H1 (cell line): ENCODE measurements around the gene ASS1. TPM values are rescaled to one million over a fixed set of nuclear protein-coding genes. Genes with fewer than 3 reads are reported as not detected.

Experiments used
- CTCF ChIA-PET: fragments of 300-600 bp; sonication (Branson Sonifier 250); formaldehyde crosslinking; loops from one replicate; lab custom pipeline; 2021; ENCODE audit not compliant: partially characterized antibody; lab: Charles Lee
- POLR2A ChIA-PET: fragments of 300-600 bp; sonication (Branson Sonifier 250); formaldehyde crosslinking; loops from one replicate; lab custom pipeline; 2021; ENCODE audit warnings: inconsistent platforms; ENCODE audit not compliant: partially characterized antibody; lab: Charles Lee
- DNase-seq, 2 experiments: peaks; one replicate each; pipeline versions ENCODE4 v3.0.0 to v3.0.0-alpha.2; 2010 to 2022; ENCODE audit warnings: low spot score in 2 of 2, low read depth in 1 of 2, mixed read lengths in 1 of 2
- FAIRE-seq: peaks from 2 replicates; lab custom pipeline; 2011; peaks lifted over from hg19 to GRCh38; lab: Jason Lieb, UNC
- H2AFZ ChIP-seq: 2 replicates; pipeline ENCODE4 v1.8.1; 2012; ENCODE audit warnings: low read length, inconsistent platforms
- H2AK5ac ChIP-seq: 2 replicates; pipeline ENCODE4 v1.6.1; 2013; ENCODE audit warnings: low read depth, low read length
- H2BK120ac ChIP-seq: replicated peaks from 2 replicates; pipeline ENCODE3; 2013; ENCODE audit warnings: low read depth, low read length, inconsistent platforms
- H2BK12ac ChIP-seq: 2 replicates; pipeline ENCODE4 v1.6.1; 2013; ENCODE audit warnings: low read depth, low read length
- H2BK15ac ChIP-seq: 2 replicates; pipeline ENCODE4 v1.6.1; 2013; ENCODE audit warnings: low read length
- H2BK20ac ChIP-seq: 2 replicates; pipeline ENCODE4 v1.6.1; 2013; ENCODE audit warnings: low read length
- H2BK5ac ChIP-seq: 2 replicates; pipeline ENCODE4 v1.6.1; 2013; ENCODE audit warnings: low read depth, low read length
- H3K14ac ChIP-seq: 2 replicates; pipeline ENCODE4 v1.6.1; 2013; ENCODE audit warnings: inconsistent platforms; ENCODE audit not compliant: insufficient read length
- H3K18ac ChIP-seq: 2 replicates; pipeline ENCODE4 v1.6.1; 2013; ENCODE audit warnings: low read length; ENCODE audit errors: extremely low read depth
- H3K23ac ChIP-seq: 2 replicates; pipeline ENCODE4 v1.6.1; 2013; ENCODE audit warnings: inconsistent platforms; ENCODE audit not compliant: insufficient read length
- H3K23me2 ChIP-seq: 2 replicates; pipeline ENCODE4 v1.6.1; 2013; ENCODE audit warnings: low read depth, low read length
- H3K27ac ChIP-seq: 2 replicates; pipeline ENCODE4 v1.6.1; 2011; ENCODE audit warnings: low read depth, low read length, inconsistent platforms
- H3K27me3 ChIP-seq, 4 experiments: replicated peaks in 1 of 4; 1 replicate in 1 of 4; 2 replicates in 3 of 4; pipeline versions ENCODE4 v1.6.1 to v1.8.1; 2011 to 2013; ENCODE audit warnings: low read length in 3 of 4, mild to moderate bottlenecking in 3 of 4, inconsistent platforms in 2 of 4, mixed read lengths in 2 of 4, moderate library complexity in 1 of 4; ENCODE audit not compliant: control insufficient read depth in 3 of 4, insufficient read depth in 3 of 4; ENCODE audit errors: extremely low read depth in 1 of 4
- H3K36me3 ChIP-seq, 4 experiments: 2 replicates each; pipeline versions ENCODE4 v1.6.1 to v1.8.1; 2011 to 2013; ENCODE audit warnings: mild to moderate bottlenecking in 4 of 4, low read length in 3 of 4, moderate library complexity in 2 of 4, control low read depth in 1 of 4, inconsistent platforms in 1 of 4; ENCODE audit not compliant: insufficient read depth in 4 of 4, control insufficient read depth in 2 of 4
- H3K4ac ChIP-seq: replicated peaks from 2 replicates; pipeline ENCODE3; 2013; ENCODE audit warnings: low read length, low read depth, mixed read lengths, inconsistent platforms; ENCODE audit not compliant: insufficient read length
- H3K4me1 ChIP-seq, 4 experiments: replicated peaks in 1 of 4; 1 replicate in 1 of 4; 2 replicates in 3 of 4; pipeline versions ENCODE4 v1.6.1 to v1.8.1; 2011 to 2013; ENCODE audit warnings: low read length in 3 of 4, inconsistent platforms in 2 of 4, mixed read lengths in 1 of 4; ENCODE audit not compliant: insufficient read depth in 4 of 4, control insufficient read depth in 3 of 4
- H3K4me2 ChIP-seq, 2 experiments: 2 replicates each; pipeline versions ENCODE4 v1.6.1 to v1.8.1; 2011 to 2013; ENCODE audit warnings: low read depth in 2 of 2, low read length in 2 of 2, control low read depth in 1 of 2, inconsistent platforms in 1 of 2, mild to moderate bottlenecking in 1 of 2; ENCODE audit not compliant: insufficient read depth in 1 of 2
- H3K4me3 ChIP-seq, 4 experiments: fragments of 200-600, 300-600 bp in 1 of 4; sonication (generic), shearing (Covaris generic), sonication (Bioruptor Twin) in 1 of 4; 2 replicates each; pipeline versions ENCODE4 v1.5.1 to v1.8.1; 2011 to 2016; ENCODE audit warnings: low read length in 4 of 4, low read depth in 3 of 4, control low read depth in 2 of 4, inconsistent platforms in 2 of 4, mild to moderate bottlenecking in 2 of 4, mixed read lengths in 1 of 4, moderate library complexity in 1 of 4; ENCODE audit not compliant: insufficient read depth in 2 of 4; ENCODE audit errors: extremely low read depth in 1 of 4
- H3K56ac ChIP-seq: replicated peaks from 2 replicates; pipeline ENCODE3; 2013; ENCODE audit warnings: low read depth, mild to moderate bottlenecking, mixed read lengths, low read length, inconsistent platforms; ENCODE audit not compliant: insufficient read length
- H3K79me1 ChIP-seq: 2 replicates; pipeline ENCODE4 v1.6.1; 2013; ENCODE audit warnings: low read depth, low read length, control low read depth
- H3K79me2 ChIP-seq, 2 experiments: 2 replicates each; pipeline versions ENCODE4 v1.6.1 to v1.8.1; 2012 to 2013; ENCODE audit warnings: low read length in 2 of 2, mild to moderate bottlenecking in 2 of 2, inconsistent platforms in 1 of 2; ENCODE audit not compliant: insufficient read depth in 2 of 2, control insufficient read depth in 1 of 2
- H3K9ac ChIP-seq, 4 experiments: replicated peaks in 1 of 4; 1 replicate in 1 of 4; 2 replicates in 3 of 4; pipeline versions ENCODE4 v1.6.1 to v1.8.1; 2011 to 2013; ENCODE audit warnings: low read depth in 3 of 4, low read length in 3 of 4, control low read depth in 2 of 4, mild to moderate bottlenecking in 2 of 4, moderate library complexity in 2 of 4, inconsistent platforms in 1 of 4; ENCODE audit errors: extremely low read depth in 1 of 4
- H3K9me3 ChIP-seq, 2 experiments: 2 replicates each; pipeline versions ENCODE4 v1.6.1 to v1.8.1; 2012 to 2013; ENCODE audit warnings: mild to moderate bottlenecking in 2 of 2, moderate library complexity in 2 of 2, control low read depth in 1 of 2, inconsistent platforms in 1 of 2, low read depth in 1 of 2, low read length in 1 of 2, mixed read lengths in 1 of 2; ENCODE audit not compliant: insufficient read depth in 2 of 2
- H4K20me1 ChIP-seq, 2 experiments: replicated peaks in 1 of 2; 2 replicates each; pipeline versions ENCODE3 to v1.8.1; 2011 to 2013; ENCODE audit warnings: inconsistent platforms in 2 of 2, low read length in 2 of 2, mild to moderate bottlenecking in 1 of 2; ENCODE audit not compliant: insufficient read depth in 2 of 2, control insufficient read depth in 1 of 2
- H4K5ac ChIP-seq: 2 replicates; pipeline ENCODE4 v1.6.1; 2013; ENCODE audit warnings: low read length, low read depth, mixed read lengths, inconsistent platforms; ENCODE audit not compliant: insufficient read length
- H4K8ac ChIP-seq: 2 replicates; pipeline ENCODE4 v1.8.0; 2013; ENCODE audit warnings: mild to moderate bottlenecking, moderate library complexity, low read length, inconsistent platforms; ENCODE audit not compliant: insufficient read depth; ENCODE audit errors: extremely low read depth
- H4K91ac ChIP-seq: replicated peaks from 2 replicates; pipeline ENCODE3; 2013; ENCODE audit warnings: low read length, mixed read lengths, inconsistent platforms; ENCODE audit not compliant: insufficient read length
- ASH2L ChIP-seq: fragments of 200-600, 300-600 bp; sonication (generic); IDR thresholded peaks from one replicate; pipeline ENCODE4 v1.7.1; 2017; ENCODE audit warnings: low read length
- EGR1 ChIP-seq: IDR thresholded peaks from 2 replicates; pipeline ENCODE4 v1.6.1; 2011; ENCODE audit warnings: low read depth, low read length, borderline replicate concordance
- HDAC6 ChIP-seq: IDR thresholded peaks from one replicate; pipeline ENCODE4 v1.7.1; 2012; ENCODE audit warnings: low read depth, mild to moderate bottlenecking, inconsistent platforms, low read length, moderate library complexity
- TAF1 ChIP-seq: IDR thresholded peaks from 2 replicates; pipeline ENCODE4 v1.6.1; 2011; ENCODE audit warnings: mild to moderate bottlenecking, low read depth, low read length
- TBP ChIP-seq: IDR thresholded peaks from 2 replicates; pipeline ENCODE4 v1.6.1; 2011; ENCODE audit warnings: low read depth, low read length, improper control_type of control experiment
- TCF12 ChIP-seq: IDR thresholded peaks from 2 replicates; pipeline ENCODE4 v1.6.1; 2011; ENCODE audit warnings: low read depth, mild to moderate bottlenecking, low read length
- WGBS, 2 experiments: shearing (Covaris generic) in 1 of 2; methylation state at CpG; one replicate each; pipeline versions ENCODE4 v1.1.6 to v1.1.7; 2013 to 2015; ENCODE audit warnings: low lambda C conversion rate in 2 of 2, mixed read lengths in 2 of 2, inconsistent platforms in 1 of 2, low coverage in 1 of 2, missing lambda C conversion rate in 1 of 2; ENCODE audit not compliant: insufficient replicate concordance in 2 of 2, insufficient coverage in 1 of 2, insufficient read length in 1 of 2; ENCODE audit errors: extremely low coverage in 1 of 2, missing lambda C conversion rate in 1 of 2; 5-methylcytosine and 5-hydroxymethylcytosine counted together
- polyA plus RNA-seq, 7 experiments: library from polyadenylated mRNA; depleted of rRNA in 3 of 7; stranded (reverse) in 5 of 7; unstranded in 2 of 7; fragments of >200 nt in 5 of 7; fragments of 200-250 nt in 2 of 7; gene quantifications; 1 replicate in 5 of 7; 2 replicates in 1 of 7; 4 replicates in 1 of 7; pipeline versions ENCODE4 v1.2.1 to v1.2.3, GENCODE V29; 2011 to 2013; ENCODE audit warnings: missing spikeins in 2 of 7, mixed read lengths in 2 of 7
- total RNA-seq: library from RNA; stranded (reverse); fragmentation: NEBNext Ultra II Directional; extraction: Animal tissue kit (Norgen Biotek cat#: 25700); gene quantifications from 2 replicates; pipeline ENCODE4 v1.2.1, GENCODE V29; 2021

ASS1 gene
- total and polyA plus RNA-seq, 2 of the 8 experiments (the other 6 are each of a cell fraction or from before 2014, with no cell fraction given): 108 to 296 TPM

GRCh38 chr9:130486103-130486502 lies 41.3 kb downstream of the ASS1 start:
- Histone ChIP-seq H3K4me3 (no peak overlapping the region), H3K23me2 (no peaks in the 10 kb centered on the region), H3K4ac (no peak overlapping the region), H3K27me3 (no peaks in the 10 kb centered on the region), H4K5ac (no peak overlapping the region), H2BK20ac (no peak overlapping the region), H3K27ac (no peak overlapping the region), H3K23ac (no peak overlapping the region), H4K8ac (no peak overlapping the region), H3K79me1 (no peaks in the 10 kb centered on the region; the same call in 1 of the 2 replicates), H3K18ac (no peak overlapping the region), H2BK5ac (no peak overlapping the region), H4K20me1 (peaks cover 2 to 3% of the 10 kb centered on the region in 2 experiments), H2BK12ac (no peak overlapping the region), H3K79me2 (no peaks in the 10 kb centered on the region), H3K4me1 (no peaks in the 10 kb centered on the region), H3K9ac (no peak overlapping the region), H3K56ac (no peak overlapping the region), H3K14ac (no peak overlapping the region), H3K4me2 (no peak overlapping the region), H4K91ac (no peak overlapping the region), H2AK5ac (no peak overlapping the region), H2BK15ac (no peak overlapping the region), H2AFZ (no peak overlapping the region), H2BK120ac (no peak overlapping the region), H3K9me3 (no peaks in the 10 kb centered on the region), H3K36me3 (peaks cover 0 to 34% (median 1%) of the 10 kb centered on the region in 4 experiments; a peak in 4 of 8 replicates)
- no peak for FAIRE-seq
- WGBS, 2 experiments: 91% methylated on average over 6 of the region's 6 CpGs; no CpG with 5 or more reads in 1 of the 2 experiments
- CTCF ChIA-PET: interaction anchor here (0.9 to 3.5 kb wide), 4 partner anchors 11 to 57 kb away, joined by 4 to 9 read pairs (median 4); no protein-coding TSS in a partner anchor
- DNase-seq: no peak
- TF ChIP-seq ASH2L (no peak), HDAC6 (no peak), TAF1 (no peak), EGR1 (no peak), TCF12 (no peak), TBP (no peak)
- POLR2A ChIA-PET: interaction anchor here (1.2 kb wide), 1 partner anchor 9 kb away, joined by 4 read pairs; no protein-coding TSS in a partner anchor
